Left ventricle myocardium superior (tissue), 1 donor: Measurements from ENCODE around the gene FRMPD1. TPM values are rescaled to one million over a fixed set of nuclear protein-coding genes. Genes with fewer than 3 reads are reported as not detected.
"Not testable (repeated sequence)": the region's sequence is repeated elsewhere in the genome, so short reads cannot be mapped to it uniquely, and the experiment has no call there.

Source experiments
- ATAC-seq: fragments of 200-7000 bp; cut with Tn5 transposase; one replicate; pipeline ENCODE4 v1.9.1; 2020; ENCODE audit warnings: mild to moderate bottlenecking, moderate library complexity
- DNase-seq: peaks from one replicate; pipeline ENCODE4 v3.0.0-alpha.2; 2020
- intact Hi-C: fragments of 100-400 bp; cut with micrococcal nuclease; formaldehyde crosslinking; loops from one replicate; pipeline ENCODE4 v1.11.0; 2022
- long read RNA-seq: library from polyadenylated mRNA; unstranded; transcript quantifications from one replicate; pipeline ENCODE4 v2.0.0, GENCODE V29; 2021
- total RNA-seq: library from RNA; stranded (reverse); fragmentation: NEBNext Ultra II Directional; extraction: Animal tissue kit (Norgen Biotek cat#: 25700); gene quantifications from one replicate; pipeline ENCODE4 v1.2.1, GENCODE V29; 2021
- donor health status: DM: no; HTN: yes; CAD: no; lungs with severe emphysema.

FRMPD1 gene
- total RNA-seq = 1.8 TPM
- long read RNA-seq = 0 reads

GRCh38 chr9:37650873-37651768 is at the start of gene FRMPD1:
Gene FRMPD1, plus strand, starts transcription at chr9:37650954. Its CDS starts 41,688 bp downstream, at chr9:37692642.
- ATAC-seq = peak; percentile 93
- intact Hi-C loops = no loop called here
- peak; percentile 82 for DNase-seq

DNA sequence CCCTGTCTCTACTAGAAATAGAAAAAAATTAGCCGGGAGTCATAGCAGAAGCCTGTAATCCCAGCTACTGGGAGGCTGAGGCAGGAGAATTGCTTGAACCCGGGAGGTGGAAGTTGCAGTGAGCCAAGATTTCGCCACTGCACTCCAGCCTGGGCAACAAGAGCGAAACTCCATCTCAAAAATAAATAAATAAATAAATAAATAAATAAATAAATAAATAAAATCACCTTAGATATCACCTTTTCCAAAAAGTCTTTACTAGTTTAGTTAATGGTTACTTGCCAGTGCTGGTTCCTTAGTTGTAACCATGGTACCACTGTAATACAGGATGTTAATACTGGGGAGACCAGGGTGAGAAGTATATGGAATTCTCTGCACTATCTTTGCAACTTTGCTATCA is 48.7 kb upstream of the FRMPD1 start:
- ATAC-seq, DNase-seq, intact Hi-C loops: not testable (repeated sequence)

DNA sequence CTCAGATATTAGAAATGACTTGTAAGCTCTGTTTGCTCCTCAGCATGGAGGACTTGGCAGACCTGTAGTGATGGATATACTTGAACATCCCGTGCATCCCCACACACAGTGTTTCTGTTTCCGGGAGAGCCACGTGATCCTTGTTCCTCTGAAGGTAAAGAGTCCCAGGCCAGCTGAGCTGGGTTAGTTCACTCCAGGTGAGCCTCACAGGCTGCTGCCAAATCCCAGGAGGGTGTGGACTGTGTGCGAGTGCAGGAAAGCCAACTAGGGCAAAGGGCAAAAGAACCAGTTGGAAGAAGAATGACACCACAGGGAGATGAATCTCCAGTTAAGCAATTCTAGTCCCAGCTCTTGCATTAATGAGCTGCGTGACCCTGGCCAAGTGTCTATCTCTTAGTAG is 47.9 kb upstream of the FRMPD1 start:
- peak; percentile 51 for DNase-seq
- intact Hi-C loops = no loop called here
- peak; percentile 97 for ATAC-seq

- DNase-seq = no peak
- ATAC-seq = no peak
- intact Hi-C loops = no loop called here
Measured at GRCh38 chr9:37604296-37604695, 46.5 kb upstream of the FRMPD1 start.

- no peak for ATAC-seq
- no peak for DNase-seq
- intact Hi-C loops = no loop called here
Measured at GRCh38 chr9:37608250-37608649, 42.5 kb upstream of the FRMPD1 start.

DNA sequence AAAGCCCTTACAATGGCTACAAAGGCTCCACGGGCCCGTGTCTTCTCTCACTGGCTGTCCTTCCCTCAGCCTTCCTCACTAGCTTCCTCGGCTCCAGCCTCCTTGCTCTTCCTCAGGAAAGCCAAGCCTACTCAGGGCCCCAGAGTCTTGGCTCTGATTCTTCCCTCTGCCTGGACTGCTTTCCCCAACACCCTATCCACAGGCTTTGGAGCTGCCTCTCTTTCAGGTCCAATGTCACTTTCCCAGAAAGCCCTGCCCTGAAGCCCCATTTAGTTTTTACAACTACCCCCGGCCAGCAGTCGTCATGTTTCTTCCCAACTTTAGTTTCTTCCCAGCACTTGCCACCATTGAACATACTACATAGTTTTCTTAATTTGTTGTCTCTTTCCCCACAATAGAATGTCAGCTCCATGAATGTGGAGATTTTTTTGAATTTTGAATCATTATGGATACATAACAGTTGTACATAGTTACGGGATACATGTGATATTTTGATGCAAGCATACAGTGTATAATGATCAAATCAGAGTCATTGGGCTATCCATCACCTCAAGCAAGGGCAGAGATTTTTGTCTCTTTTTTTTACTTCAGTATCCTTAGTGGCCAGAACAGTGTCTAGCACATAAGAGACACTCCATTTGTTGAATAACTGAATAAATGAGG is 40.9 kb upstream of the FRMPD1 start:
- intact Hi-C loops = no loop called here

GRCh38 chr9:37611014-37611413 is 39.7 kb upstream of the FRMPD1 start:
- intact Hi-C loops = no loop called here

More for the DNA sequence above, 40.9 kb upstream of the FRMPD1 start:
- ATAC-seq (no peak), DNase-seq (no peak)

DNA sequence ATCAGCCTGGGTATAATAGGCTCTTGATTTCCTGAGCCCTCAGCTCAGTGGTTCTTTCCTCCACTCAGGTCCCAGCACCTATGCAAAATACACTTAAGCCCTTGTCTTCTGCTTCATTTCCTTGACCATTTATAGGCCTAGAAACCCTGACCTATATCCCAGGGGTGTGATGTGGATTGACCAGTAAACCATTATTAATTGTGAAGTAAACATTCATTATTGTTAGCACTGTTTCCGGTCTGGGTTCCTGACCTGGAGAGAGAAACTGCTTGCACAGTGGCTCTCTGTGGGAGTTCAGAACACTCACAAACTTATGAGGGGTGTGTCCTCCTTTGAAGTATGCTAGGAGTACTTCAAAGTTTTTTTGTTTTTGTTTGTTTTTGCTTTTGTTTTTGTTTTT is 38.8 kb upstream of the FRMPD1 start:
- intact Hi-C loops = no loop called here
- DNase-seq (no peak), ATAC-seq (no peak)

More at GRCh38 chr9:37611014-37611413, 39.7 kb upstream of the FRMPD1 start:
- DNase-seq (no peak), ATAC-seq (no peak)

- intact Hi-C loops = no loop called here
- DNase-seq (no peak), ATAC-seq (no peak)
Measured at GRCh38 chr9:37617161-37617560, 33.6 kb upstream of the FRMPD1 start.

- no peak for ATAC-seq
Measured at GRCh38 chr9:37617832-37618231, 32.9 kb upstream of the FRMPD1 start.

DNA sequence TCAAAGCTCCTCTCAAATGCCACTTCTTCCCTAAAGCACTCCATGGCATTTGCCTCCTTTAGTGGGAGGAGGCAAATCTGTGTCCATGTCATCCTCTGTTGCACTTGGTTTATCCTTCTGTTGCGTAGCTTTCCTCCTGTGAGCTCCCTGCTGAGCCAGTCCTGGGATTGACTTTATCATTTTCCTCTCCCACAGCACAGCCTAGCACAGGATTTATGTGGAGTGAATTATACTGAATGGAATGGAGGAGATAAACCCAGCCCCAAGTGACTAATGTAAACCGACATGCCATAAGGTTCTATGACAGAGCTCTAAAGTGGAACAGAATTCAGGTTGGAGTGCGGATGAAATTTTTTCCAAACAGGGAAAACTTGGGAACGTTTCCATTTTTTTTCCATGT is 31.9 kb upstream of the FRMPD1 start:
- ATAC-seq (no peak), DNase-seq (no peak)
- intact Hi-C loops = no loop called here

More at GRCh38 chr9:37617832-37618231, 32.9 kb upstream of the FRMPD1 start:
- intact Hi-C loops = no loop called here
- no peak for DNase-seq

DNA sequence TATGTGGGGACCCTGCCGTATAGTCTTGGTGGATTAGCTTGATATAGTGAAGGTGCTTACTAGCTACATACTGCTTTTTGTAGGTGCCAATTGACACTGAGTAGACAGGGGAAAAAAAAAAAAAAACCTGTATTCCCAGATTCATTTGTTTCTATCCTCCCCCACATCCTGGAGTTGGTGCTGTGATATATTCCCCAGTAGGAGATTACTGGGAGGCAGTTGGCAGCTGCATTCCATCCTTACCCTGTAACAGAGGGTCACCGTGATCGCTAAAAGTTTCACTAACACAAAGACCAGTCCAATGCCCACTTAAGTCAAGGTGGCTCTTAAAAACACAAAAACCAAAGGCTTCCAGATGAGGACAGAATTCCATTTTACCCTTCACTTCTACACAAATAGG is 30.9 kb upstream of the FRMPD1 start:
- DNase-seq (no peak), ATAC-seq (no peak)
- intact Hi-C loops = no loop called here

DNA sequence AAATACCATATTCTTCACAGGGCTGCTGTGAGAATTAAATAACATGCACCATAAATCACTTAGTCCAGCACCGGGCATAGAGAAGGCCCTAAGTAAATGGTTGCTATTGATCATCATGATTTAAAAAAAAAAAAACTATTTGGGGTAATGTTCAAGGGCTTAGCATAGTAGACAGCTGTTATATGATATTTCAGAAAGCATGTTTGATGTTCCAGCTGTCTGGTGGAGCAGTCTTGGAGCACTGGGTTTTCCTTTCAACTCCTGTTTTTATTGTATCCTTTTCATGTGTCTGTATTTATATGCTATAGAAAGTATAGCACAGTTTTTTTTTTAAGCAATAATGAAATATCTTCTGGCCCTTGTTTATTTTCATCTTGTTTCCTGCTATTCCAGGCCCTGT is 30.4 kb upstream of the FRMPD1 start:
- ATAC-seq (no peak), DNase-seq (no peak)
- intact Hi-C loops = no loop called here

DNA sequence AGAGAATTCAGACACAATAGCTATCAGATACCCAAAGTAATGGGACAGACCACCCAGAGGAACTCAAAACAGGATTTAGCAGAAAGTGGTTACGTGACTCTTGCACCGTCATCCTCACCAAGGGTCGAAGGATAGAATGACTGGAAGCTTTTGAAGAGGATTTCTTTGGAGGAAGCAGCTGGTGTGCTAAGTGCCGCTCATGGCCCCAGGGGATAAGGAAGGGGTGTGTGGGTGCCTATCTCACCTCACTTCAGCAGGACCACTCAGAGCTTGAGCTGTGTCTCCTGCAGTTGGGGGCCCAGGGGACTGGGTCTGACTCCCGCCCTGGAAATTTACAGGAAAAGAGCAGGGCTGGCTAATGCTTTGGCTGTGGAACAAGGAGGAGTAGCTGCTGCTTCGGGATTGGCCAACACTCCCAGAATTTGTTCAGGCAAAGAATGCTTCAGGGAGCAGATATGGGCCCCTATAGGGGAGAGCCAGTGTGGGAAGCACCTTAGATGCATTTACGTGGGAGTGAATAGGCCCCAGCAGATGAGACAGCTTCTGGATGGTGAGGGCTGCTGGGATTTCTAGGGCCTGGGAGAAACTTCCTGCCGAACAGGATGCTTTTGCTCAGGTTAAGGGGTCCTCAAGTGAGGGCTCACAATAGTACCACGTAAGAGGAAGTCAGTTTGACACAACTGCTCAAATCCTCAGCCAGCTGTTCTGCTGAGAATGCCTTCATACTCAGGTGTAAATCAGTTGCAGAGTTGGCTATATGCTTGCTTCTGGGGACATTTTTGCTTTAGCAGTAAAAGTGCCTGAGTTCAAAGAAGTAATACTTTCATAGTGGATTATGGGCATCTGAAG is 29.3 kb upstream of the FRMPD1 start:
- intact Hi-C loops = no loop called here
- no peak for DNase-seq
- ATAC-seq = no peak

GRCh38 chr9:37622462-37622861 is 28.3 kb upstream of the FRMPD1 start:
- intact Hi-C loops = no loop called here
- DNase-seq (no peak), ATAC-seq (no peak)

GRCh38 chr9:37623267-37623666 is 27.5 kb upstream of the FRMPD1 start:
- DNase-seq (no peak), ATAC-seq (no peak)
- intact Hi-C loops = no loop called here

GRCh38 chr9:37624073-37624472 is 26.7 kb upstream of the FRMPD1 start:
- ATAC-seq (no peak), DNase-seq (no peak)
- intact Hi-C loops = no loop called here

- intact Hi-C loops = no loop called here
- DNase-seq (no peak), ATAC-seq (no peak)
Measured at GRCh38 chr9:37625036-37625757, 25.6 kb upstream of the FRMPD1 start.

DNA sequence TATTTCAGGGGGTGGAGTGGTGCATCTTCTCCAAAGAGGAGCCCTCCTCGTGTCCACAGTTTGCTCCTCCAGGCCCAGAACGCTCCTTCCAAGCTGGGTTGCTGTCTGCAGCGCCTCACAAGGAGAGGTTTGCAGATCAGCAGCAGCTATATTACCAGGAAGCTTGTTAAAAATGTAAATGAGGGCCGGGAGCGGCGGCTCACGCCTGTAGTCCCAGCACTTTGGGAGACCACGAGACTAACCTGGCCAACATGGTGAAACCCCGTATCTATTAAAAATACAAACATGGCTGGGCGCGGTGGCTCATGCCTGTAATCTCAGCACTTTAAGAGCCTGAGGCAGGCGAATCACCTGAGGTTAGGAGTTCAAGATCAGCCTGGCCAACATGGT is 25.0 kb upstream of the FRMPD1 start:
- intact Hi-C loops = no loop called here
- DNase-seq = no peak

More for the DNA sequence above, 25.0 kb upstream of the FRMPD1 start:
- no peak for ATAC-seq
